Duodenal mucosa (tissue), 2 donors: ENCODE data around the gene SPON1.
"Not testable (repeated sequence)": the region's sequence is repeated elsewhere in the genome, so short reads cannot be mapped to it uniquely, and the experiment has no call there.

ENCODE experiments used
- H3K27ac ChIP-seq: one replicate; pipeline ENCODE4 v1.7.0; 2013; ENCODE audit warnings: low read depth, low read length
- H3K27me3 ChIP-seq, 2 donors: one replicate each; pipeline ENCODE4 v1.7.0; 2013; ENCODE audit warnings: low read length in 2 of 2, control low read depth in 1 of 2; ENCODE audit not compliant: insufficient read depth in 2 of 2, control insufficient read depth in 1 of 2
- H3K36me3 ChIP-seq, 2 donors: one replicate each; pipeline ENCODE4 v1.7.0; 2013; ENCODE audit warnings: low read length in 2 of 2, control low read depth in 1 of 2; ENCODE audit not compliant: insufficient read depth in 2 of 2, control insufficient read depth in 1 of 2
- H3K4me1 ChIP-seq, 2 donors: one replicate each; pipeline ENCODE4 v1.7.0; 2013; ENCODE audit warnings: low read length in 2 of 2, control low read depth in 1 of 2; ENCODE audit not compliant: insufficient read depth in 2 of 2, control insufficient read depth in 1 of 2
- H3K4me3 ChIP-seq, 2 donors: one replicate each; pipeline ENCODE4 v1.7.0; 2013; ENCODE audit warnings: low read length in 2 of 2, low read depth in 1 of 2
- H3K9ac ChIP-seq, 2 donors: one replicate each; pipeline ENCODE4 v1.7.0; 2013; ENCODE audit warnings: low read length in 2 of 2, low read depth in 1 of 2
- H3K9me3 ChIP-seq, 2 donors: one replicate each; pipeline ENCODE4 v1.7.0; 2013; ENCODE audit warnings: low read length in 2 of 2, control low read depth in 1 of 2; ENCODE audit not compliant: control insufficient read depth in 1 of 2

Gene SPON1

DNA sequence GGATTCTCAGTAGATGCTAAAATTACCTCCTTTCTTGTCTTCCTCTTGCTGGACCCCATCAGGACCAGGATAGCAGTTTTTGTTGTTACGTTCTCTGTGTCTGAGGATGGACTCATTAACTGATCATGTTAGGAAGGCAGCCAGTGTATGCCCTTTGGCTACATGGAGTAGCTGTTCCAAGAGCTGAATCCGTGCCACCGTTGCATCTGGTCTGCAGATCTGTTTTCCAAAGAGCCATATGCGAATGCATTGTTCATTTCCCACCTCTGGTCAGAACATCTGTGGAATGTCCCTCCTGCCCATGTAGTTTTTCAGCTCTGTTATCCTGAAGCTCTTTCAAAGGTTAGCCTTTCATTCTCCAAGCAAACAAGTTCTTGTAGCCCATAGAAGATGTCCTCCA, 188.4 kb downstream of the SPON1 start:
- no peak overlapping the region for H3K4me3 ChIP-seq
- H3K27me3 ChIP-seq: no peaks in the 10 kb centered on the region
- no peak overlapping the region for H3K27ac ChIP-seq
- no peak overlapping the region for H3K9ac ChIP-seq
- H3K4me1 ChIP-seq: no peaks in the 10 kb centered on the region
- peaks cover 0 to 4% of the 10 kb centered on the region in 2 donors for H3K36me3 ChIP-seq
- peaks cover 13 to 15% of the 10 kb centered on the region in 2 donors for H3K9me3 ChIP-seq

- peaks cover 15 to 16% of the 10 kb centered on the region in 2 donors for H3K9me3 ChIP-seq
- not testable (repeated sequence) for H3K27me3 ChIP-seq, H3K27ac ChIP-seq, H3K36me3 ChIP-seq, H3K4me3 ChIP-seq, H3K9ac ChIP-seq, H3K4me1 ChIP-seq
Observed at GRCh38 chr11:14154103-14154502, 191.6 kb downstream of the SPON1 start.

- Histone ChIP-seq H3K4me1 (no peaks in the 10 kb centered on the region), H3K27ac (no peak overlapping the region), H3K9ac (no peak overlapping the region), H3K27me3 (no peaks in the 10 kb centered on the region), H3K9me3 (peaks cover 12 to 16% of the 10 kb centered on the region in 2 donors), H3K4me3 (no peak overlapping the region), H3K36me3 (peaks cover 0 to 4% of the 10 kb centered on the region in 2 donors)
Observed at GRCh38 chr11:14158393-14158792, 195.9 kb downstream of the SPON1 start.

DNA sequence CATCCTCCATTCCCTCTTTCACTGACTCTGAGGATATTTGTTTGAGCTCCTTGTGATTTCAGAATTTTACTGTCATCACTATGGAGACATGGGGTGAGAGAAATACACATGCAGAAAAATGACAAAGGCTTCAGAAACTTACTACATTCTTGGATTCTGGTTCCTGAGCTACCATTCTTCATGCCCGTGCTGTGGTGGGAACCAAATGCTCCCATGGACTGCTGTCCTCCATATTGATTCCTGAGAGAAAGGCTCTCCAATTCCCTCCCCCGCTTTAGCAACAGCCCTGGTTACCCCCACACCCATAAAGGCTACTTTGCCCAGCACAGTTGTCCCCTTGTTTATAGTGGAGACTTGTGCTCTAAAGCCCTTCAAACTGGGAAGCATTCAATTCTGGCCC, 201.1 kb downstream of the SPON1 start:
- H3K9ac ChIP-seq: no peak overlapping the region
- no peaks in the 10 kb centered on the region for H3K27me3 ChIP-seq
- no peak overlapping the region for H3K27ac ChIP-seq
- H3K9me3 ChIP-seq: no peaks in the 10 kb centered on the region
- H3K4me1 ChIP-seq: no peaks in the 10 kb centered on the region
- no peaks in the 10 kb centered on the region for H3K36me3 ChIP-seq
- no peak overlapping the region for H3K4me3 ChIP-seq

DNA sequence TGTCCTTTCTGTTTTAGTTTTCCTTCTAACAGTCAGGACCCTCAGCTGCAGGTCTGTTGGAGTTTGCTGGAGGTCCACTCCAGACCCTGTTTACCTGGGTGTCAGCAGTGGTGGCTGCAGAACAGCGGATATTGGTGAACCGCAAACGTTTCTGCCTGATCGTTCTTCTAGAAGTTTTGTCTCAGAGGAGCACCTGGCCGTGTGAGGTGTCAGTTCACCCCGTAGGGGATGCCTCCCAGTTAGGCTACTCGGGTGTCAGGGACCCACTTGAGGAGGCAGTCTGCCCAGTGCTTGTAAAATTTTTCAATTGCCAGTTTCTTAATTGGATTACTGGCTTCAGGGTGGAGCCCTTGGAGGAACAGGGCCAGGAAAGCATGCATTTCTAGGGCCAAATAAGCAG, 211.2 kb downstream of the SPON1 start:
- H3K36me3 ChIP-seq, H3K9ac ChIP-seq, H3K9me3 ChIP-seq, H3K4me1 ChIP-seq, H3K27me3 ChIP-seq, H3K27ac ChIP-seq, H3K4me3 ChIP-seq: not testable (repeated sequence)

GRCh38 chr11:14179116-14179820, 216.7 kb downstream of the SPON1 start:
- H3K4me1 ChIP-seq: peaks cover 0 to under 1% of the 10 kb centered on the region in 2 donors
- no peaks in the 10 kb centered on the region for H3K36me3 ChIP-seq
- no peak overlapping the region for H3K9ac ChIP-seq
- no peak overlapping the region for H3K4me3 ChIP-seq
- no peak overlapping the region for H3K27ac ChIP-seq
- H3K9me3 ChIP-seq: no peaks in the 10 kb centered on the region
- no peaks in the 10 kb centered on the region for H3K27me3 ChIP-seq

DNA sequence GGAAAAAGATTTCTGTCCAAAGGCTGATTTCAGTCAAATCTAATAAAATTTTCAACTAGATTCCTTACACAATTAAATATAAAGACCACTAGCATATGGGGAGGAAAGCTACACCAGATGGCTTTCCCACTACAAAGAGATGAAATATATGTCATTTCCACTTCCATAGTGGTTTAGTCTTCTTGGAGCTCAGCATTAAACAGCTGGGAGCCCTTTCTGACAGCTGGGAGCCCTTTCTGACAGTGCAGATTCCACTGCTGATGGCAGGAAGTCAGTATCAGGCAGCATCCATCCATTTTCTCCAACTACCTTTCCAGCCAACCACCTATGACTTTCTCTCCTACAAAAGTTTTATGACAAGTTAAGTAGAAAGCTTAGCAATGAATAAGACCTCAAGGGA, 218.6 kb downstream of the SPON1 start:
- H3K27me3 ChIP-seq: no peaks in the 10 kb centered on the region
- peaks cover 4% of the 10 kb centered on the region in 2 donors for H3K36me3 ChIP-seq
- peaks cover 0 to 6% of the 10 kb centered on the region in 2 donors for H3K4me1 ChIP-seq
- no peak overlapping the region for H3K4me3 ChIP-seq
- no peaks in the 10 kb centered on the region for H3K9me3 ChIP-seq
- H3K9ac ChIP-seq: no peak overlapping the region
- no peak overlapping the region for H3K27ac ChIP-seq

GRCh38 chr11:14182833-14183364, 220.4 kb downstream of the SPON1 start:
- no peaks in the 10 kb centered on the region for H3K9me3 ChIP-seq

DNA sequence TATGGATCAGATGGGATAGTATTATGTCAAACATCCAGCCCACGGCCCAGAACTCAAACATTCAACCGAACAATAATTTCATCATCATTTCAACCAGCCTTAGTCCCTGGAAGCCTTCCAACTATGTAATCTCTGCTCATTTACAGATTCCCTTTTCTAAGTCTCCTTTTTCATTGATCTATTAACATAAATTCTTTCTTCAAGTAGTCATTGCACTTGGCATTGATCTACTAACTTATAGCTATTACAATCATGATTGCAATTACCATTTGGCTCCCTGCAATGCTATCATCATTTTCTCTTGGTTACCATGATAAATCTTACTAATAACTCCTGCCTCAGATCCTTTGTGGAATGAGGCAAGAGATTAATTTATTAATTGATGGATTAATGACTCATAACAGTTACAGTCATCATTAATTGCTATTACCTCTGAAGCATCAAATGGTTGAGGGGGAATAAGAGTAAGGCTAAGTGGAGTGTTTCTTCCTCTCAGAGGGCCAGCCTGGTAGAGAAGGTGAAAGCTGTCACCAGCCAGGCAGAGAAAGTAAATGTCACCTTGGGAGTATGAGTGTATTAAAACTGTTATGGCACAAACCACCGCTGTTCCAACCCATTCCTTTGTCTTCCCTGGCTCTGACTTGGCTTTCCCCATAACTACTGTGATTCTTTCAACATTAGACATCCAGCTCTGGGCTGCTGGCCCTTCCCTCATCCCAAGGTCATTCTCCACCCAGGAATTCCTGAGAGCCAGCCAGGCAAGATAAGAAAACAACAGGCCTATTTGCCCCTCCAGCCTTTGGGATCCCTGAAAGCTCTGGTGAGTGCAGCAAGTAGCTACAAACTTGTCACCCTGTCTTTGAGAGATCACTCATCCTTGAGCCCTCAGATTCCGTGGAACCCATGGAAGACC, 221.8 kb downstream of the SPON1 start:
- no peaks in the 10 kb centered on the region for H3K27me3 ChIP-seq
- H3K9me3 ChIP-seq: no peaks in the 10 kb centered on the region
- H3K36me3 ChIP-seq: peaks cover 4% of the 10 kb centered on the region in 2 donors
- H3K9ac ChIP-seq: no peak overlapping the region
- H3K27ac ChIP-seq: no peak overlapping the region
- peaks cover 0 to 8% of the 10 kb centered on the region in 2 donors for H3K4me1 ChIP-seq
- no peak overlapping the region for H3K4me3 ChIP-seq

More at GRCh38 chr11:14182833-14183364, 220.4 kb downstream of the SPON1 start:
- peaks cover 4% of the 10 kb centered on the region in 2 donors for H3K36me3 ChIP-seq
- no peak overlapping the region for H3K4me3 ChIP-seq
- no peak overlapping the region for H3K27ac ChIP-seq
- H3K27me3 ChIP-seq: no peaks in the 10 kb centered on the region
- H3K4me1 ChIP-seq: peaks cover 0 to 6% of the 10 kb centered on the region in 2 donors
- no peak overlapping the region for H3K9ac ChIP-seq

DNA sequence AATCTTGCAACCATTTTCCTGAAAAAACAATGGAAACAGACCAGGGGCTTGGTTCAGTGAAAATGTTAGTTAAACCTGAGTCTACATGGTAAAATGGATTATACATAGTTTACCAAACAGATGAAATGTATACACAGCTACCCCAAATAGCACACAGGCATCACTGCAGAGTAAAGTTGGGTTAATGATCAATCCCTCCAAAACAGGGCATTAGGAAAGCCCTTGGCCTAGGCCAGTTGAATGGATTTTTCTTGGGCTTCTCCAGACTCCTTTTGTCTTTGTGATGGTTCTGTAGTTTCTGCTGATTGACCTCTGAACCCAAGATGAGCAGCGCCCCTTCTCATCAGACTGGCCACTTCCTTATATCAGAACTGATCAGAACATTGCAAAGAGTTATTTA, 222.9 kb downstream of the SPON1 start:
- H3K27ac ChIP-seq: no peak overlapping the region

More for the DNA sequence above, 222.9 kb downstream of the SPON1 start:
- Histone ChIP-seq H3K27me3 (no peaks in the 10 kb centered on the region), H3K9me3 (no peaks in the 10 kb centered on the region), H3K9ac (no peak overlapping the region), H3K4me1 (peaks cover 0 to 9% of the 10 kb centered on the region in 2 donors), H3K36me3 (peaks cover 4% of the 10 kb centered on the region in 2 donors), H3K4me3 (no peak overlapping the region)
